CD4-positive, alpha-beta T cell treated with Interleukin-12 subunit alpha and Interleukin-12 subunit beta, for 1 hour (primary cell): ENCODE results near the gene PCCA.
"Not testable (repeated sequence)": the region's sequence is repeated elsewhere in the genome, so short reads cannot be mapped to it uniquely, and the experiment has no call there.

Source experiments
- DNase-seq: peaks from one replicate; pipeline ENCODE4 v3.0.0-alpha.2; 2020

PCCA gene

DNA sequence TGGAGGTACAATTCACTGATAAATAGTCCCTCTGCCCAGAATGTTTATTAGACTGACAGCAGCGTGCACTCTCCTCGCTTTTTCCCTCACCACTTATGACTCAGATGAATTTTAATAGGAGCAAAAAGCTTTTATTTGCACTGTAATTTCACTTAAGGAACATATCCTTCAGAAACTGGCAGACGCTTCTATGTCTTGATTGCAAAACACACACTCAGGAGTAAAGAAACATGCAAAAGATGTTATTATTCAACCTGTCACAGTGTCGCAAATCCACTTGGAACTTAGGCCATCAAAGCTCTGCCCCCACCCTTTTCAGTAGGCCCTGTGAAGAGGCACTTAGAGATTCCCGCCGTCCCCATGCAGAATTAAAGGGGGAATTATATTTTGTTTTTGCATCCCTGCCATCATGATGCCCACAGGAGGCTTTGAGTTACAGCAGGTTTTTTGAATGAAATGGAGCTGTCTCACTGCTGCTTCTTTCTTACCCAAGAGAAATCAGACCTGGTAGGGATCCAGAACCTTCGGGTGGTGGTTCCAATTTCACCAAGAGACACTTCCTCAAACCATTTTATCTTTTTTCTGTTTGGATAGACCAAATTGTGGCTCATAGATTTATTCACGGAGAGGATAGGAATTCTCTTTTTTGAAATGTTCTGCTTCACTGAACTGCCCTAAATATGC, 425.2 kb downstream of the PCCA start:
- DNase-seq = no peak

DNA sequence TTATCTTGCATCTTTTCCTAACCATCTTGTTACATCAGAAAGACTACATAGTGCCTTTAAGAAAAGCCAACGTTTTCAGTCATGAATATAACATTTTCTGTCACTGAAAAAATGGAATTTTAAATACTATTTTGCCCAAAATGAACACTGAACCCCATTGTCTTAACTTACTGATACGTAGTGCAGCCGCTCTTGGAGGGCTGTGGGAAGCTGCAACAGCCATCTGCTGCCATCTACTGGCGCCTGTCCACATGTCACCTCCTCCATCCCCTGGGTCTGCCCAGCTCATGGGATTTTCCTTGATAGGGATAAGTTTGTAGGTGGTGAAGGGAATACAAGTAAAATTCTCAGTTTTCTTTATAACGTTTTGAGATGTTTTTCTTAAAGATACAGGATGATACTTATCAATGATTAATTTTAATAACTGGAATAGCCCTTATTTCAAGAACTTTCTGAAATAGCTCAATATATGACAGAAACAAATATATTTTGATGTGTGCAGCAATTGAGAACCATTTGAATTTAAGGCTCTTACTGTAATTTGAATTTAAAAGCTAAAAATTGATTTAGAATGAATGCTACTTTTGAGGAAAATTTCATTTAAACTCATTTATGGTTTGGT, 426.0 kb downstream of the PCCA start:
- peak; percentile 74 for DNase-seq

- DNase-seq = no peak
Measured at GRCh38 chr13:100515410-100515800, 426.5 kb downstream of the PCCA start.

GRCh38 chr13:100517135-100517534, 428.2 kb downstream of the PCCA start:
- no peak for DNase-seq

DNA sequence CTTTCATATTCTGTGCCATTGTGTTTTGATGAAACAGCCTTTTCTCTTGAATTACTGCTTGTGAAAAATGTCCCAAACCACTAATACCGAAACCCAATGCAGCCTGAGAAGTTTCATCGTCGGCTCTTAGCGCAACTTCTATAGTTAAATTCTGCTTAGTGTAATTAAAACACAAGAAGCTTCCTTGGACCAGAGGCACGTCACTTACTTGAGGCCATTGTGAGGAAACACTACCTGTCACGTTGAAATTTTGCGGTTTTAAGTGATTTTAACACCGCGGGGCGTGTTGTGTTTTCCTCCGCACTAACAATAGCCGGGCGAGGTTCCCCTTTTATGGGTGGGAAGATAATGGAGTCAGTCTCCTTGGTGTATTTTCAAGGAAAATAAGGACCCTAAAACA, 428.8 kb downstream of the PCCA start:
- DNase-seq = no peak

DNA sequence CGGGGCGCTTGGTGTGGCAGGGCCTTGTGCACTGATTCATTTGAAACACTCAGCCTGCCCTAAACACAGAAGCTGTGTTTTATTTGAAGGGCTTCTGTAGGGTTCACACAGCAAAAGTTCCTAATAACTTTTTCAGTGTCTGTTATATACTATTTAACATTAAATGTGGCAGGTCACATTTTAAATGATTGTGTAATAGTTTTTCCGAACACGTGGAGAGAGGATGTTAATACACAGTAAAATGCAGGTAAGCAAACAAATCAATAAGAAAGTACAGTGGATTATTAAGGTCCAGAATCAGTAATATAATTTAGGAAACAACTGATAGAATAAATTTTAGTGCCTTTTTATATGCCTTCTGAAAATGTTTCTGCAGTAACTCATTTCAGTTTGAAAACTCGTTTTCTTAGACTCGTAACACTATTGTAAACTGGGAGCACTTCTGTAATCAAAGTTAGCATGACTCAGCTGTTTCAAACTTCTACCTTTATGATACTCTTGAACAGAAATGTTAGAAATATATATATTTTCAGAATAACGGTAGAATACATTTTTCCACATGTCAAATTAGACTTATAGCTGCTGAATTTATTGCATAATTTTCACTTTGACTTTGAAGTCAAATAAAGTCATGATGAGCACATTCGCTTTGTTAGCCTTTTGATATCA, 429.6 kb downstream of the PCCA start:
- no peak for DNase-seq

DNA sequence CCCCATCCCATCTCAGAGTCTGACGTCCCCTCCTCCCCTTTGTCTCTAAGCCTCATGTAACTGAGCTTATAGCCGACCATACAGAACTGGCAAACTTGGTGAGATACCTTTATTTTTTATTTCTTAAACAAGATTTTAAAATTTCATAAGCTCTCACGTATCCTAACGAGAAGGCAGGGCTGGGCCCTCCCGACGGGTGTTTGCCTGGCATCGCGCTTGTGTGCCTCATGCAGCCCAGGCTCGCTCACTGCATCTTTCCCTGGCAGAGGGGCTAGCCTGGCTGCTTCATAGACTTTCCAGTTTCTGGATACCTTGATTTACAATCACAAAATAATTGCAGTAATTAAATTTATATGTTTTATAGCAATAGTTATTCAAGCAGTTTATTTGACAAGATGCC, 430.7 kb downstream of the PCCA start:
- no peak for DNase-seq

DNA sequence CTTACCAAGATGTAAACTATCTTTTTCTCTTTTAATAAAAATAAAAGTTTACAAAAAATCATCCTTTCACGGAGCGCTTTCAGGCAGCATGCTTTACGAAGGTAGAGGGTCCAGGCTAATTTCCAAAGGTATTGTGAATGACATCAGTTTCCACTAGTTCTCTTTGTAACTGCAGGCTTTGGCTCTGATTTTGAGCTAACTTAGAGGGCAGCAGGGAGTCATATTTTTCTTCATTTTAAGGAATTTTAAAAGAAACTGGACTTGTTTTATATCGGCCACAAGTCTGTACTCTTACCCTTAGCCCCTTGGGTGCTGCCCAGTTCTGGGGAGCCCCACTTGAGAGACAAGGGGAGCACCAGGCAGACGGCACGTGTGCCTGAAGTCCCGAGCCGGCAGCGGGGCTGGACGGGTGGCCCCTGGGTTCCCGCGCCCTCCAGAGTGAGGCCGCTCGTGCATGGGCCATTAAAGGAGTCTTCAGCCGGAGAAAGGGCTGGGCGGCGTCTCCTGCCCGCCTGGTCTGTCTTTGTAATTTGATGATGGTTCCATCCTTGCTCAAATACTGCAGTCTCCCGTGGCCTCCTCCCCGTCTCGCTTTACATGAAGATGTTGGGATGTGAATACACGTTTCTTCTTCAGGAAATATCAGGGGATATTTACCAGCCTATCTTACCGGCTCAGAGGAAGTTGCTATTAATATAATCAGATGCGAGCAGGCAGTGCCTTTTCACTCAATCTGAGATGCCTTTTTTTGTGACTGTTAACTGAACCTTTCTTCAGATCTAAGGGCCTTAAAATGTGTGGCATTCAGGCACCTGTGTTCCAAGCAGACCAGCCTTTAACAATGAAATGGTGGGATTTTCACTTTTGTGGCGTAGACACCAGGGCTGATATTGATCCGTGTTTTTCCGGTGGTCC, 432.3 kb downstream of the PCCA start:
- no peak for DNase-seq

DNA sequence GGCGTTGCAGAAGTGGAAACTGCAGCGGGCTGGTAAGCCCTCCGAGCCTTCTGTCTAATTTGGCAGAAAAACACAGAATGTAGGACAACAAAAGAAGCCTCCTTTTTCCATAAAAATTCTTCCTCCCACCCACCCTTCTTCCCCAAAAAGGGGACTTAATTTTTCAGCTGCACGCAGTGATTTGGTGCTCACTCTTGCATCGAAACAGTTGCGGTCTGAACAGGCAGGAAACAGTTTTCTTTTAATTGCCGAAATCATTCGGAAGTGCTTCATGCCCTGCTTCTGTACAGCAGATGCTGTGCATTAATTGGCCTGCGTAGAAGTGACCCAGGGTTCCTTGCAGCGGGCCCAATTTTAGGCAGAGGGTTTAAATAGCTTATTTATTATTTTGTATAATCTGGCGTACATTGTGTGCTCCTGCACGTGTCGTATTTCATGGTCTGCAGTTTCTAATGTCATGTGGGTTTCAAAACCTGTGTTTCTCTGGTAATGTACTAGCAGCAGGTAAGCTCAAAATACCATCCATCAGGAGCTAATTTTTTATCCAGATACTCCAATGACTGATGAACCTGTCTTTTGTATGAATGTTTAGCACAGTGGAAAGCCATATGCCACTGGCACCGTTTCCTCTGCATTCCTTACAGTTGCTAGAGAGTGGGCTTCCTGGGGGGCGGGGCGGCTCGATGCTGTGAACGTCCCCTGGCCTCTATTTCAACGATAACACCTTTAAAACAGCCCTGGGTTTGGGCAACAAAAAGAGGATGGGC, 433.1 kb downstream of the PCCA start:
- peak; percentile 23 for DNase-seq

DNA sequence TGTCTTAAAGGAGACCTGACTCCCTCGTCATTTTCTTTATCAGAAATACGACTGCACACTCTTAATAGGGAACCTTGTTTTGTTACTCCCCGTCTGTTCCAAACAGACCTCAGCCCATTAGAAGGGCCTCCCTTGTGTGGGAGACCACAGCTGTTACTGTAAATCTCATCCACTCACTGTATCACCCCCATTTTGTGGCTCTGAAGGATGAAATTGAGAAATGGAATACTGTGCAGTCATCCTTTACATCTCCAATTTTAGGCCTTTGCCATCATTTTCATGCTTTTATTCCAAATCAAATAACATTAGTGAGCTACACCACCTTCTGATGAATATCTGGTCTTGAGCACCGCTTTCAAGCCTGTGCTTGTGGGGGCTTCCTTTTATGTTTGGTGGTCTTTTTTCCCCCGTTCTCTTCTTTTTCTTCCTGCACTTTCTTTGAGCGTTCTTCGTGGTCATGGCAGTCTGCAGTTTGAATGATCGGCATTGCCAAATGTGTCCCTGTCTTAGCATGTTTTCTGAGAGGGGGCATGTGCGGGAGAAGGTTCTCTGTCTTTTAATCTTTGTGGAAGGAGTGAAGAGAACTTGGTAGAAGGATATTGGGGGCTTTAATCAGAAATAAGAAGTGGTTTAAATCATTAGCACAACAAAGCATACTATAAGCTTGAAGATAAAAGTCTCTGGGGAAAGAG, 433.9 kb downstream of the PCCA start:
- DNase-seq = no peak

DNA sequence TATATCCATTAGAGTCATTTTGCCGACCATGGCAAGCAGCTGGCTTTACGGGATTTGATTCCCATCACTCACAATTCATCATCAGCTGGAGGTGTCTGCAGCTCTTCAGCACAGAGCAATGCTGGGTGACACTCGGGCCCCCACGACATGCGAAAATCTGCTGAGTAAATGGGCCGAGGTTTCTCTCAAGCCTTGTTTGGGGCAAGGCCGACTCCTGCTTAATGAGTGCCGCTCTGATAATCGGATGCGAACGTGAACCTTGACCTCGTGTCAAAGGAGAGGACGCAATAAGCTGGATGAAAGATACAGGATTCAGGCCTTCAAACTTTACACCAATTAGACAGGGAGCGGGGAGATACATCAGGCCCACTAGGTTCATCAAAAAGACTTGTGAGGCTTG, 434.5 kb downstream of the PCCA start:
- no peak for DNase-seq

GRCh38 chr13:100523981-100524386, 435.1 kb downstream of the PCCA start:
- no peak for DNase-seq

DNA sequence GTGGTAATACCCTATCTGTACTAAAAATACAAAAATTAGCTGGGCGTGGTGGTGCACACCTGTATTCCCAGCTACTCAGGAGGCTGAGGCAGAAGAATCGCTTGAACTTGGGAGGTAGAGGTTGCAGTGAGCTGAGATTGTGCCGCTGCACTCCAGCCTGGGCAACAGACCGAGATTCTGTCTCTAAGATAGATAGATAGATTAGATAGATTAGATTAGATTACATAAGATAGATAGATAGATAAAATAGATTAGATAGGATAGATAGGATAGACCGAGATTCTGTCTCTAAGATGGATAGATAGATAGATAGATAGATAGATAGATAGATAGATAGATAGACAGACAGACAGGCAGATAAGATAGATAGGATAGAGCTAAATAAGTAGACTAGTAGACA, 435.8 kb downstream of the PCCA start:
- DNase-seq = not testable (repeated sequence)

DNA sequence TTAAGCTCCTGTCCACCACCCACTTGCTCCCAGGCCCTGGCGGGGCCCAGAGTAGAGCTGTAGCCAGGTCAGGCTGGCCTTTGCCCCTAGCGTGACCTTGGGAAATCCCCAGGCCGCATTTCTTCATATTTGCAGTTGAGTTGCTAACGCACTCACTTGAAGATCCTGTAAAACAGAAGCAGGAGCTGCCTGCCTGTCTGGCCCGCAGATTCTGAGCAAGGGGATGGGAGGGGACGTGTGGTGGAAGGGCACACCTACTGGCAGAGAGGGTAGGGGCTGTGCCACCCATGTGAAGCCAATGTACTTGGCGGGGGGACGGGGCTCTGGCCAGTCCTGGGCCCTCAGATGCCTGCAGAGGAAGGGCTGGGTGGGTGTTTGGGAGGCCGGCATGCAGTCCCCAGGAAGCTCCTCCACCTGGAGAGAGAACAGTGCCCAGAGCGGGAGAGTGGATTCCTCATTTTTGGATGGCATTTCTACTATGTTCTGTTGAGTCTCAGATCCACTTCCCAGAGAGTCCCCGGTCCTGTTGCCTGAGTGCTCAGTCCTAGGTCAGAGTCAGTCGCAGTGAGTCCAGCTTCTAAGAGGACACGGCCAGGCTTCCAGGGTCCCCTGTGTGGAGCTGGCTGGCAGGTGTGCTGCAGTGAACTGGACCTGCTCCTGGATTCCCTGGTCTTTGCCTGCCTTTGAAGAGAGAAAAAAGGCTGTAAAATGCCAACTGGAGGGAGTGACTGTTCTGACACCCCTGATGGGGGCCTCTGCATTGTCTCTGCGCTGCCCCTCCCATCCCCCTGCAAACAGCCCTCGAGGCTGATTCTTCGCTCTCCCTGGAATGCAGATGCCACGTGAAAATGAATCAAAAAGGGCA, 436.8 kb downstream of the PCCA start:
- DNase-seq = no peak

DNA sequence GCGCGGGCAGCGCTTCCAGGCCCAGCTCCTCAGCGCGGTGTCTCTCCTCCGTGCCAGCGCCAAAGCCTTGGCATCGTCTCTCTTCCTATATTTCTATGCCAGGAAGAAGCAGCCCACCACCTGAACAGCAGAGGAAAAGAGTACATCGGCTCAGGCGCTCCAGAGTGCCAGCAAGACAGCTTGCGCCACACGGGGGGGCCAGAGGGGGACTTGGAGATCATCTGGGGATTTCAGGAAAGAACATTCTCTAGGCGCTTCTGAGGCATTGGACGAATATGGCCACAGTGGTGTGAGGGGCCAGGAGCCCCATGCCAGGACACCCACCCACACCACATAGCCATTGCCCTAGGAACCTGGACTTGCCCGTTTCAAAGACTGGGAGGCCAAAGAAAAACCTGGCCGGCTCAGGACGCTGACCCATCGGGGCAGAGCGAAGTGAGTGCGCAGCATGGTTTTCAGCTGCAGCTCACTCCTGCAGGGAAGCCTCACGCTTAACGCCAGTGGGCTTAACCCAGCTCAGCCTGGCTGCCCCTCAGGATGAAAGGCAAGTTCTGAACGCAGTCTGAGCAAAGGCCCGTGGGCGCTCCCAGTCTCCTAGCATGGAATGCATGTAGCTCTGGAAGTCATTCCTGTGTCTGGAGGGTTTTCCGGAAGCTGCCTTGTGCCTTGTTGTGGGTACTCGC, 437.6 kb downstream of the PCCA start:
- no peak for DNase-seq

DNA sequence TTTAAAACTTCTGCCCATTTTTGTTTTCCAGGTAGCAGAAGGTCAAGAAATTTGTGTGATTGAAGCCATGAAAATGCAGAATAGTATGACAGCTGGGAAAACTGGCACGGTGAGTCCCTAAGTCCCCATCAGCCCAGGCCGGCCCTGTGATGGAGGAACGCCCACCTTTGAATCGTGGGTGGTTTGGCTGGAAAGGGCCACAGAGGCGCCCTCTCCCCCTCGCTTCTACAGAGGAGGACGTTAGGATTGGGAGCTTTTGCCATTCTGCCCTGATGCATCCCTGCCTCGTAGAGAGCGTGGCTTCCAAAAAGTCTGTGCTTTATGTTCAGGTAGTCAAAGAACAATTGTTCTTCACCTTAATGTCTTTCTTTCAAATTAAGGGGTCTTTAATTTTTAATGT, 438.8 kb downstream of the PCCA start:
- DNase-seq = no peak

GRCh38 chr13:100528353-100528752, 439.5 kb downstream of the PCCA start:
- DNase-seq = no peak

DNA sequence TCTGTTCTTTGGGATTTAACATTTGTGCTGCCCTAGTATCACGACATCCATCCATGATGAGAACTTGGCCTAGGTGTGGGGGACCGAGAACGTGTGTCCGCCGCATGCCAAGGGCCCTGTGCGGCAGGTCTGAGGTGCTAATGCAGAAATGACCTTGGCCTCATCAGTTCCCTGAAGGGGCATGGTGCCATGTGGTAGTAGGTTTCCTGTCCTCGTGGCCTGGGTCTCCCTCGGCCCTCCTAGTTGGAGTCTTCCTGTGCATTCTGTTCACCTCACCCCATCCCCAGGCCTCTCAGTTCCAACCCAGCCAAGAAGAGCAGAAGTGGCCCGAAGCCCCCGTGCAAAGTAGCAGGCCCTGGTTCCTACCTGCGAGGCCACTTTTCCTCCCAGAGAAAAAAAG, 439.9 kb downstream of the PCCA start:
- no peak for DNase-seq

- no peak for DNase-seq
Measured at GRCh38 chr13:100529666-100530377, 440.9 kb downstream of the PCCA start.
